Measurements from ENCODE around the gene LETM1. TPM values are rescaled to one million over a fixed set of nuclear protein-coding genes. Genes with fewer than 3 reads are reported as not detected.

Gene LETM1
- total and polyA plus RNA-seq, 4 donors: 21.7 to 47.1 (median 26.8) TPM

GRCh38 chr4:1887052-1887451 is 31.1 kb upstream of the LETM1 start:
- Histone ChIP-seq H3K27ac (ENCODE audit: low read depth in 1 of 2, low read length in 1 of 2) (no peak overlapping the region), H3K9ac (ENCODE audit: insufficient read depth in 1 of 2, low read length in 2 of 2) (no peak overlapping the region)
- WGBS, 2 donors: 21 to 43% methylated on average over 2 of the region's 2 CpGs

GRCh38 chr4:1885414-1885813 is 29.5 kb upstream of the LETM1 start:
- no peak for DNase-seq
- Histone ChIP-seq H3K4me1 (ENCODE audit: control insufficient read depth in 5 of 5, insufficient read depth in 5 of 5, low read length in 5 of 5) (peaks cover 0 to 5% (median 0%) of the 10 kb centered on the region in 5 donors), H3K27ac (ENCODE audit: low read depth in 1 of 2, low read length in 1 of 2) (no peak overlapping the region), H3K36me3 (ENCODE audit: control insufficient read depth in 4 of 4, insufficient read depth in 4 of 4, low read length in 4 of 4) (peaks cover 0 to 2% (median 0%) of the 10 kb centered on the region in 4 donors), H3K27me3 (ENCODE audit: control insufficient read depth in 3 of 3, insufficient read depth in 3 of 3, low read length in 2 of 3) (no peaks in the 10 kb centered on the region), H3K9me3 (ENCODE audit: control insufficient read depth in 4 of 4, insufficient read depth in 3 of 4, low read length in 3 of 4) (no peaks in the 10 kb centered on the region), H3K4me3 (no peak overlapping the region), H3K9ac (ENCODE audit: insufficient read depth in 1 of 2, low read length in 2 of 2) (no peak overlapping the region)
- TF ChIP-seq CTCF (IDR thresholded peaks at IDR 0.05; ENCODE audit: control extremely low read depth, extremely low read depth): no peak
- no peak for ATAC-seq (ENCODE audit: insufficient read depth, low FRiP score)
- 87 to 90% methylated on average over 2 of the region's 2 CpGs for WGBS, 2 donors

More at GRCh38 chr4:1887052-1887451, 31.1 kb upstream of the LETM1 start:
- no peak for TF ChIP-seq CTCF (IDR thresholded peaks at IDR 0.05; ENCODE audit: control extremely low read depth, extremely low read depth)
- H3K27me3 ChIP-seq (ENCODE audit: control insufficient read depth in 3 of 3, insufficient read depth in 3 of 3, low read length in 2 of 3): no peaks in the 10 kb centered on the region
- no peak for ATAC-seq (ENCODE audit: insufficient read depth, low FRiP score)
- no peaks in the 10 kb centered on the region for H3K9me3 ChIP-seq (ENCODE audit: control insufficient read depth in 4 of 4, insufficient read depth in 3 of 4, low read length in 3 of 4)
- peaks cover 0 to 2% (median 0%) of the 10 kb centered on the region in 4 donors for H3K36me3 ChIP-seq (ENCODE audit: control insufficient read depth in 4 of 4, insufficient read depth in 4 of 4, low read length in 4 of 4)
- no peak overlapping the region for H3K4me3 ChIP-seq
- no peak for DNase-seq
- H3K4me1 ChIP-seq (ENCODE audit: control insufficient read depth in 5 of 5, insufficient read depth in 5 of 5, low read length in 5 of 5): peaks cover 0 to 5% (median 0%) of the 10 kb centered on the region in 5 donors

GRCh38 chr4:1883583-1883982 is 27.6 kb upstream of the LETM1 start:
- peaks cover 0 to 5% (median 0%) of the 10 kb centered on the region in 5 donors for H3K4me1 ChIP-seq (ENCODE audit: control insufficient read depth in 5 of 5, insufficient read depth in 5 of 5, low read length in 5 of 5)
- TF ChIP-seq CTCF (IDR thresholded peaks at IDR 0.05; ENCODE audit: control extremely low read depth, extremely low read depth): no peak
- H3K36me3 ChIP-seq (ENCODE audit: control insufficient read depth in 4 of 4, insufficient read depth in 4 of 4, low read length in 4 of 4): peaks cover 0 to 2% (median 0%) of the 10 kb centered on the region in 4 donors
- H3K4me3 ChIP-seq: no peak overlapping the region
- no peak overlapping the region for H3K27ac ChIP-seq (ENCODE audit: low read depth in 1 of 2, low read length in 1 of 2)
- ATAC-seq (ENCODE audit: insufficient read depth, low FRiP score): no peak
- no peaks in the 10 kb centered on the region for H3K27me3 ChIP-seq (ENCODE audit: control insufficient read depth in 3 of 3, insufficient read depth in 3 of 3, low read length in 2 of 3)
- 94 to 96% methylated on average over 8 of the region's 8 CpGs for WGBS, 2 donors
- no peaks in the 10 kb centered on the region for H3K9me3 ChIP-seq (ENCODE audit: control insufficient read depth in 4 of 4, insufficient read depth in 3 of 4, low read length in 3 of 4)
- no peak overlapping the region for H3K9ac ChIP-seq (ENCODE audit: insufficient read depth in 1 of 2, low read length in 2 of 2)
- DNase-seq: no peak

GRCh38 chr4:1882850-1883271 is 26.9 kb upstream of the LETM1 start:
- TF ChIP-seq CTCF (IDR thresholded peaks at IDR 0.05; ENCODE audit: control extremely low read depth, extremely low read depth): no peak
- Histone ChIP-seq H3K9me3 (ENCODE audit: control insufficient read depth in 4 of 4, insufficient read depth in 3 of 4, low read length in 3 of 4) (no peaks in the 10 kb centered on the region), H3K27me3 (ENCODE audit: control insufficient read depth in 3 of 3, insufficient read depth in 3 of 3, low read length in 2 of 3) (no peaks in the 10 kb centered on the region), H3K4me3 (no peak overlapping the region), H3K36me3 (ENCODE audit: control insufficient read depth in 4 of 4, insufficient read depth in 4 of 4, low read length in 4 of 4) (peaks cover 0 to 2% (median 0%) of the 10 kb centered on the region in 4 donors), H3K27ac (ENCODE audit: low read depth in 1 of 2, low read length in 1 of 2) (no peak overlapping the region), H3K9ac (ENCODE audit: insufficient read depth in 1 of 2, low read length in 2 of 2) (no peak overlapping the region), H3K4me1 (ENCODE audit: control insufficient read depth in 5 of 5, insufficient read depth in 5 of 5, low read length in 5 of 5) (peaks cover 0 to 5% (median 0%) of the 10 kb centered on the region in 5 donors)
- no peak for ATAC-seq (ENCODE audit: insufficient read depth, low FRiP score)
- 84 to 93% methylated on average over 1 of the region's 1 CpG for WGBS, 2 donors
- DNase-seq: no peak

Measured in lung (tissue), 12 donors.